ACHN (cell line): ENCODE results near the gene CTSC.
"Not testable (repeated sequence)": the region's sequence is repeated elsewhere in the genome, so short reads cannot be mapped to it uniquely, and the experiment has no call there.

Experiments
- DNase-seq: peaks from one replicate; pipeline ENCODE4 v3.0.0-alpha.2; 2015
- in situ Hi-C: cut with HindIII; loops from 2 replicates; pipeline ENCODE4 v1.10.0; 2017; ENCODE audit warnings: low sequenced_read_pairs, low pct_ligation_motif_present, low pct_unique_long_range_greater_than_20kb

CTSC gene

GRCh38 chr11:88326099-88326498 is 11.4 kb downstream of the CTSC start:
- in situ Hi-C loops = no loop called here
- no peak for DNase-seq

- in situ Hi-C loops = no loop called here
- DNase-seq = no peak
These were observed 12.8 kb downstream of the CTSC start for GRCh38 chr11:88324562-88325345.

- DNase-seq, in situ Hi-C loops: not testable (repeated sequence)
These were observed 14.7 kb downstream of the CTSC start for GRCh38 chr11:88322881-88323280.

GRCh38 chr11:88321412-88321811 is 16.1 kb downstream of the CTSC start:
- DNase-seq, in situ Hi-C loops: not testable (repeated sequence)

- DNase-seq = no peak
- in situ Hi-C loops = no loop called here
These were observed 17.4 kb downstream of the CTSC start for GRCh38 chr11:88320149-88320559.

- in situ Hi-C loops = no loop called here
- DNase-seq = no peak
These were observed 19.5 kb downstream of the CTSC start for GRCh38 chr11:88318017-88318416.

GRCh38 chr11:88317536-88317935 is 20.0 kb downstream of the CTSC start:
- no peak for DNase-seq
- in situ Hi-C loops = no loop called here

GRCh38 chr11:88315981-88316441 is 21.5 kb downstream of the CTSC start:
- in situ Hi-C loops = no loop called here
- DNase-seq = no peak

GRCh38 chr11:88315015-88315414 is 22.5 kb downstream of the CTSC start:
- in situ Hi-C loops = no loop called here
- DNase-seq = no peak

- in situ Hi-C loops = no loop called here
These were observed 24.1 kb downstream of the CTSC start for GRCh38 chr11:88313441-88313840.

GRCh38 chr11:88312628-88313027 is 24.9 kb downstream of the CTSC start:
- DNase-seq = no peak
- in situ Hi-C loops = no loop called here

More at GRCh38 chr11:88313441-88313840, 24.1 kb downstream of the CTSC start:
- DNase-seq = no peak

GRCh38 chr11:88310246-88310645 is 27.3 kb downstream of the CTSC start:
- in situ Hi-C loops = no loop called here
- DNase-seq = no peak

- in situ Hi-C loops = no loop called here
- DNase-seq = no peak
These were observed 29.0 kb downstream of the CTSC start for GRCh38 chr11:88308576-88308975.

- DNase-seq = no peak
- in situ Hi-C loops = no loop called here
These were observed 29.6 kb downstream of the CTSC start for GRCh38 chr11:88307749-88308425.

- in situ Hi-C loops = no loop called here
- DNase-seq = no peak
These were observed 30.8 kb downstream of the CTSC start for GRCh38 chr11:88306785-88307184.

- in situ Hi-C loops = no loop called here
- no peak for DNase-seq
These were observed 32.1 kb downstream of the CTSC start for GRCh38 chr11:88305430-88305829.

- DNase-seq = no peak
- in situ Hi-C loops = no loop called here
These were observed 33.2 kb downstream of the CTSC start for GRCh38 chr11:88304352-88304751.

GRCh38 chr11:88303037-88303436 is 34.5 kb downstream of the CTSC start:
- DNase-seq = no peak
- in situ Hi-C loops = no loop called here

GRCh38 chr11:88301488-88302140 is 35.9 kb downstream of the CTSC start:
- no peak for DNase-seq
- in situ Hi-C loops = no loop called here
